Dermis microvascular lymphatic vessel endothelial cell (primary cell): ENCODE data around the gene RPP30. TPM values are rescaled to one million over a fixed set of nuclear protein-coding genes. Genes with fewer than 3 reads are reported as not detected.

ENCODE experiments used
- DNase-seq, 2 donors: peaks; one replicate each; pipeline versions ENCODE4 v3.0.0 to v3.0.0-alpha.2; 2010; ENCODE audit warnings: low read depth in 2 of 2
- total RNA-seq: library from RNA; depleted of rRNA; stranded (reverse); fragments of >200 nt; gene quantifications from 2 replicates; pipeline ENCODE4 v1.2.1, GENCODE V29; 2014

RPP30 gene
- total RNA-seq, 1 donor from 2014 or later = 36.3 TPM

DNA sequence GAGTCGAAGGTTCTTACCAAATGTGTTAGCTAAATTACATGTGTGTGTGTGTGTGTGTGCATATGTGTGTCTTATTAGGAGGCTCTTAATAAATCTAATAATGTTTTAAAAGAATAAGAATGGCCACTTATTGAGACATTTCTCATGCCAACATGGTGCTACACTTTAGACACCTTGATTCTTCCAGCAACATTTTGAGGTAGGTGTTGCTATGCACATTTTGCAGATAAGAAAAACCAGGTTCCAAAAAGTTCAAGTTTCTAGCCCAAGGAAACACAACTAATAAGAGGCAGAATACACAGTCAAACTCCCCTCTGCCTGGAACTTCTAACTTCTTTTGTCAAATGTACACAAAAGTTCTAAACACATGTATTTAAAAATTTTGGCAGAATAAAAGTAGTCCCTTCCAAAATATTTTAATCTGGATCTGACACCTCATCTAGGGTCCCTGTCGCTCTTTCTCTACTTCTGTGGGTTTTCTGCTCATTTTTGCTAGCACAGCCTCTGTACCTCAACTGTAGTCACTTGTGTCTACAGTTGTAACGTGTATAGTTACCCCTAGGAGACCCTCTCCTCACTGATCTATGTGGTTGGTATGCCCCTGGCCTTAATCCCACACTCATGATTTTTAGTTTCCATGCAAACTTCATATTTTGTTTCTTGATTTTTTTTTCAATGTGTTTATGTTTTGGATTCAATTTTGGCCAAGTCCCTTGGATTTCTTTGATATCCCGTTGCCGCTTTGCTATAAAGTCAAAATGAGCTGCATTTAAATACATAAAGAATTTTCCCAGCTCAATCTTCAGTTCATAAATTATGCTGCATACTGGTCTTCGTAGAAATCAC lies 44.8 kb downstream of the RPP30 start:
- no peak for DNase-seq

DNA sequence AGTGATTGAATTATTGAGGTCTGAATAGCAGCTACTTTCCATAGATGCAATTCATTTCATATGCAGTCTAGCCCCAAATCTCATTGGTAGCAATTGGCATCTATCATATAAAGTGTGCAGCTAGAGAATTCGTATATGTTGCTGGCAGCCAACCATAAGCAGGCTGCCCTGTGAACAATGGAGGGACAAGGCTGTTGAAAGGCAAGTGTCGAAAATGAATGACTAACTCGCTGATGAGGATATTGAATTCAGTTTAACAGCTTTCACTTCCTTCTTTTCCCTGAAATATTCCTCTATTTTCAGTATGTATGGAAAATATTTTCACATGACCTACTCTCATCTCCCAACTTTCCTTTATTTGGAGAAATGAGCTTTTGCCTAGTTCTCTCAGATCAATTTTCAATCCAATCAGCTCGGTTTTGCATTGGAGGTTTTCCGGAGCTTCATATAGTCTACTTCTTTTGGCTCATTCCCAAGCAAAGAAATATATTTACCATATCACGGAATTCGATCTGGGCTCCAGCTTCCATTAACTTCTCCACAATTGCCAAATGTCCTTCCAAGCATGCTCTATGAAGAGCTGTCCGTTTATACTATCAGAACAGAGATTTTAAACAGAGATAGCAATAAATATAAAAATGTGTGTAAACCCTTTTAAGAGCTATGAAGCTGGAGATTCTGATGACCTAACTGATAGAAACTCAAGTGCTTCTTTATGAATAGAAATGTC lies 45.6 kb downstream of the RPP30 start:
- peak; percentile 66 to 85 for DNase-seq

GRCh38 chr10:90917968-90918318 lies 46.2 kb downstream of the RPP30 start:
- no peak for DNase-seq

DNA sequence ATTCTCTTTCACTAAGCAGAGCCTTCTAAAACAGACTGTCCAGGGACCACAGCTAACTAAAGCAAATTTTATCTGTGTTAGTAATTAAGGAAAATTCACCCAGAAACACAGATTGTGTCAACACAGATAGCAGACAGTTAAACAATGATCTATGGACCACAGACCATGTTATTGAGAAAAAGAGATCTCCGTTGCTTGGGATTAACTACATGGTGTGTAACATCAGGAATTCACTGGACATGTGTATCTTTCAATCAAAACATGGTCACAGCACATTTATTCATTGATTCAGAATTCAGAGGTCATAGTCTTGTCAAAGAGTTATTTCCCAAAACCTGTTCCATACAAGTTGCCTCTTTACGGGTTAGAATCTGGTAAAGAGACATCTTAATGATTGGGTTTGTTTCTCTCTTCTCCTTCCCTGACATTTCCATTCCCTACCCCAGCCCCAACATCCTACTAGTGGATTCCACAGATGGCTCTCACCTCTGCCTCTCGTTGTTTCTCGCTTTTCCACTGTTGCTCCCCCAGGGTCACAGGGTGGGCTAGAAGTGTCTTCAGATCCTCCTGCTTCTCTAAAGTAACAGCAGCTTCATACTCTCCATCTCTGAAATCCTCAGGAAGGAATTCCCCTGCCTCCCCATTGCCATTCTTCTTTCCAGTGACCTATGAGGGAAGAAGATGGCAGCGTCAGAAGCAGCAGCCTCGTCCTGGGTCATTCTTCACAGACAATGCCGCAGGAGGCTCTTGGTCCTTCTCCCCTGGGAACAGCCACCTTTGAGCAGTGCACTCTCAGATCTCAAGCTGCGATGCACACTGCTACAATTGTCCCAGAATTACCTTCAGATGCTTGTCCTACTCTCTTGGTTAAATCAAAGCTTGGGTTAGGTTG lies 48.2 kb downstream of the RPP30 start:
- peak in 1 of 2 donors; percentile 46 for DNase-seq

DNA sequence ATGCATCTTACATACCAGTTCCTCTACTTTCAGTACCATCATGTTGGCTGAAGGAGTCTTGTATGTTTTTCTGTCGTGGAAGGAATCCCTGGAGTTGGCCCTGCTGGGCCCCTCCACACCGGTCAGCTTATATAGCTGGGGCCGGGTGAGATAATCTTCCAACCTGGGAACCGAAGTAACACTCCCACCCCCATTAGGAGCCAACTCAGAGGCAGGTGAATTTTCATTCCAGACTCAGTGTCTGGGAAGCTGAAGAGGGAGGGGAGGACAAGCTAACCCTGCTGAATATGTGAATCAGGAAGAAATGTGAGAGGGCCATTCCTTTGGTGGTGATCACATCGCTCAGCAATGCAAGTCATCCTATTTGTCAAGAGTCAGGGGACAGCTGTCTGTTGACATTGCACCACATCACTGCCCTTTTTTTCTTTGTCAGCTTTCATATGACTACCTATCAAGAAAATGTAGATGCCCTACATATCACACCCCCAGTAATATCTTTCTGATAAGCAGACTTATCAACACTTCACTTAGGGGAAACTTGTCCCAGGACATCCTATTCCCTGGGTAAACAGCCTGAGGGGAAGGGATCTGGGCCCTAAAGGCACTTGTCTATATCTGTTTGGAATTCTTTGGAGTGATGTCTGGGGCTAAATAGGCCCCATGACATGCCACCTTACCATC lies 49.4 kb downstream of the RPP30 start, which contains the start of gene ANKRD1:
TSS of gene ANKRD1 (minus strand) at position 102 of the 681 bp plus-strand sequence. CDS start at position 42, 60 bp downstream.
- peak; percentile 89 to 99 for DNase-seq

DNA sequence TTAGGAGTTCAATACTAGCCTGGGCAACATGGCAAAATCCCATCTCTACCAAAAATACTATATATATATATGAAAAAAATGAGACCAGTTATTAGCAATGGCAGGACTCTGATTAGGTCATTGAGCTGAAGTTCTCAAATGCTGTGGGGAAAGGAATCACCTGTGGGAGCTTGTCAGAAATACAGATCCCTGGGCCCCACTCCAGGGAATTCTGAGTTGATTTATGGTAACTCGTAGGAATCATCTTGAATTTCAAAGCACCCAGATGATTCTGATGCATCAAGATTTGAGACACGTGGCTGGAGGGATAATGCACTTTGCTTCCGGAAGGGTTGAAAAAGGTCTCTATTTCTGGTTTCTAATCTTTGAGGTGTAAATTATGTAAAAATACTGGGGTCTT lies 50.1 kb downstream of the RPP30 start:
- DNase-seq = peak in 1 of 2 donors; percentile 30

DNA sequence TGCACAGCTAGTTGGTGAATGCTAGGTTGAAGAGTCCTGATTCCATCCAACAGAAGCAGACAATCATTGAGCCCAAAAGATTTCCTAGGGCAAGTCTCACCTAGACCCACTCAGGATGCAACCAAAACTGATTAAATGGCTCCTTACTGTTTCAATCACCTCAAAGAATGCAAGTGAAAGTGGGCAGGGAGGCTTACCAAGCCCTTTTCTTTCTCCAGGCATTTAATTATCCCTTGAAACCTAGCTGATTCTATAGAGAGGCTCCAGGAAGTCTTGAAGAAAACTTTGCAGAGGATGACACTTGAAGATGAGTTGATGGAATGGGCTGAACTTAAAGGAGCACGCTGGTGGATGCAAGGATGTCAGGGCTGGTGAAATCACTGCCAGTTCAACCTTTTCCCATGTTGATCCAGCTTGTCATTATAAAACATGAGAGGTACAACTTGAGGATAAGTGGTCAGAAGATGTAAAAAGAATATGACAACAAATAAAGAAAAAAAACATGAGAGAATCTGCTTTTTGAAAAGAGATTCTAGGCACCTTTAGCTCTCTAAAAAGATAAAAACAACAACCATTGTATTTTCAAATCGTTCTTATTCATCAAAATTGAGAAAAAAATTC lies 51.4 kb downstream of the RPP30 start:
- no peak for DNase-seq

DNA sequence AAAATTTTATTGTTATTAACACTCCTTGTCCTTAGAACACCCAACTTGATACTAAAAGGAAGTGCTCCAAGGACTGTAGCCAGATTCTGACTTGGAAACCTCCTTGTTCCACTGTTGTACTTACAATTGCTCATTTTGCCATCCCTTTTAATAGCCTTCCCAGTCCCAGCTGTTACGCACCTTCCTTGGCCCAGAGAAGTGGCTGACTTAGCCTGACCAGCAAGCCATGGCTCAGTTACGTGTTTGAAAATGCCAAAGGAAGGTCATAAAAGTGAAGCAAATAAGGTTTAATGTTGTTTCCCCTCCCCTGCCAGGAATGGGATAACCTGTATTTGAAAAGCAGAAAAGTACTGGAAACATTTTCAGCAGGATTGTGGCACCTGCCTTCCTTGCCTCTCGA lies 52.8 kb downstream of the RPP30 start:
- DNase-seq = no peak

DNA sequence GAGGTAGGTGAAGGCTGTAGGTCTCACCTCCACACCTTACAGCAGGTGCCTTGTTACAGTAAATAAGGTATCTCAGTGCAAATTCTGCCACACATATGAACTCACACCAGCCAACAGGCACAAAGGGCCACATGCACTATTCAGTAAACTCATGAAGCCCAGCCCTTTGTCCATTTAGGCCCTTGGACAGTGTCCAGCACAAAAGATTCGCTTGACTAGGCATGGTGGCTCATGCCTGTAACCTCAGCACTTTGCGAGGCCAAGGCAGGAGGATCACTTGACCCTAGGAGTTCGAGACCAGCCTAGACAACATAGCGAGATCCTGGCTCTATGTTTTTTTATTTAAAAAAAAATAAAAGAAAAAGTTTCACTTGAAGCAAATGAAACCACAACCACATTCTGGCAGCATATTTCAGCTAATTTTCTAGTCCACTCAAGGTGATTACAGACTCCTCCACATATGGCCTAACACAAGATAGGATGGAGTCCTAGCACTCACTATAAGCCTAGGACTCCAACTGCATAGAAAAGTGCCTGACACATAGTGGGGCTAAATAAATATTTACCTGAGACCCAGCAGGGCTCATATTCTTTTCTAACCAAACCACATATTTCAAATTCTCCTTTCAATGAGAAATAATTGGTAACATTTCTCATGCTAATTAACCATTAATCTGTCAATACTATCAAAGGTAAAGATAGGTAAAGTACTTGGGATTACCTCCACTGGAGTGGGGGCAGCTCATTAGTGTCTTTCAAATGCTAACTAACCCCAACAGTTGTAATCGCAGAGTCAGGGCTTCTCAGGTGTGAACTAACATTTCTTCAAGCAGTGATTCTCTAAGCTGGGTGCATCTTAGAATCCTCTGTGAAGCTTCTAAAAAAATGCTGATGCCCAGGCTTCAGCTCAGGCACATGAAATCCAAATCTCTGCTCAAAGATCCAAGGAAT lies 53.6 kb downstream of the RPP30 start:
- no peak for DNase-seq

DNA sequence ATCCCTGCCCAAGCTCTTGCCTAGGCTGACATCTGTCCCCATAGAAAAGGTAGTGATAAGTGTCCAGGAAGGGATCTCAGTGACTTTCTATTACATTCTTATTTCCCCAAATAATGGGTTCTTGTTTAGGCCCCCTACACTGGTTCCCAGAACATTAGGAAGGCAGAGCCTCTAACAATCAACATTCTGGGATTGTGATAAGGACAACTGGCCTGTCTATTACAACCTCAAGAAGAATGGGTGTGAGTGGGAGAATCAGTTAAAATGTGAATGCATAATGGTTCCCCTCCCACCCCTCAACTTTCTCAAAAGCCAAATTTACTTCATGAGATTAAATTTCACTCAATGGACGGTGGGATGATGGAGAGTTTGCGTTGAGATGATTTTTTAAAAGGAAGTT lies 55.5 kb downstream of the RPP30 start:
- DNase-seq = no peak

GRCh38 chr10:90929179-90929578 lies 57.4 kb downstream of the RPP30 start:
- DNase-seq = no peak

GRCh38 chr10:90930070-90930837 lies 58.5 kb downstream of the RPP30 start:
- peak in 1 of 2 donors; percentile 87 for DNase-seq

DNA sequence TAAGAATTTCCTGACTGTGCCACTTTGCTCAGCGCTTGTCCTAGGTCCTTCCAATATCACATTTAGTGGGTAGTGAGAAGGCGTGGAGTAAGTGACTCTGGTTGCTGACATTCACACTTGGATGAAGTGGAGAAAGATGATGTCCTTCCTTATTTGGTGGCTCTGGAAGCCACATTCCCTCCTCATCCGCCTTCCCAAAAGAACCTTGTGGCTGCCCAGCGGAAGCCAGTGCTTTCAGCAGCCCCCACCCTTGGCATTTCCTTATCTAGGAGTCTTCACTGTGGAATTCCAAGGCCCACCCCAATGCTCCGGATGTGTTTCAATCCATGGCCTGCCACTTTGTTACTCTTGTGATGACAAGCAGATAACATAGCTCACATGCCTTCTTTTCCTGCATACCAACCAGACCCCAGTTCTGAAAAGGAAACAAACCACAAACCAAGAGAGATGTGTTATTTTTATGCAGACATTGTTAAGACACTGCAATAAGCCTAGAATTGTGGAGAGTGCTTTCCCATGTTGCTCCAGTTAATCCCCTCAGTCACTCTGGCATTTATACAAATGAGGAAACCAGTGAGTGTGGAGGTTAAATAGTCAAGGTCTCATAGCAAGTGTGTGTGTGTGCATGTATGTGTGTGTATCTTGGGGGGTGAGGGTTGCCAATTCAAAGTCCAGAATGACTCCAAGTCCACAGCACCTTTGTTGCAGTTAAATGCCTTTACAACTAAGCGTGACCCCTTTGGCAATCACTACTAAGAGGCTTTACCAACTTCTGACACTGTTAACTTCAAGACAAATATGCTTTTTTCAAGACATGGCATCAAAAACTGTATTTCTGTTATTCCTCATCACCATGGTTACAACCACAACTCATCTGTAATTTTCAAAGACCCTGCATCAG lies 59.4 kb downstream of the RPP30 start:
- DNase-seq = peak in 1 of 2 donors; percentile 90

- DNase-seq = peak in 1 of 2 donors; percentile 41
Observed at GRCh38 chr10:90935581-90936275, 64.0 kb downstream of the RPP30 start.

GRCh38 chr10:90936276-90936659 lies 64.5 kb downstream of the RPP30 start:
- DNase-seq = no peak

GRCh38 chr10:90937645-90938258 lies 66.0 kb downstream of the RPP30 start:
- no peak for DNase-seq

GRCh38 chr10:90939116-90939515 lies 67.3 kb downstream of the RPP30 start:
- DNase-seq = peak in 1 of 2 donors; percentile 49
